ENCODE results near the gene TOM1L2. TPM values are rescaled to one million over a fixed set of nuclear protein-coding genes. Genes with fewer than 3 reads are reported as not detected.
"Not testable (repeated sequence)": the region's sequence is repeated elsewhere in the genome, so short reads cannot be mapped to it uniquely, and the experiment has no call there.

TOM1L2 gene
- total RNA-seq, 3 donors from 2014 or later, result 67.8 to 101 (median 87.7) TPM

DNA sequence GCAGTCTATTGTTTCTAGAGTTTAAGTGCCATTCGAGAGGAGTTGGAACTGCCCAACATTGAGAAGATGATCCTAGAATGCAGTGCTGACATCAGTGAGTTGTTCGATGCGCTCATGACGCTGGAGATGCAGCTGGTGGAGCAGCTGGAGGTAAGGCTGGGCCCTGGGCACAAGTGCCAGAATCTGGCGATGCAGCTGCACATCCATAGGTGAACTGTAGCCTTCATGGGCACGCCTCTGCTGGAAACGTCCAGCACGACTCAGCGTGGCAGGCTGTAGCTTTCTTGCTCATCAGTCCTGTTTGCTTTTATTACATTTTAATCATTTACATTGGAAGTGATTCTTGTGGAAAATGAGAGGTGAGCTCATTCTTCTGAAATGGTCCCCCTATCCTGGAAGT, 32.1 kb upstream of the TOM1L2 start:
- Histone ChIP-seq H3K4me3 (no peak overlapping the region), H3K4me1 (ENCODE audit: low read depth) (no peaks in the 10 kb centered on the region), H3K36me3 (ENCODE audit: low read depth) (no peaks in the 10 kb centered on the region), H3K9me3 (no peaks in the 10 kb centered on the region)
- ATAC-seq (no peak), DNase-seq (no peak)
- intact Hi-C loops (cut with DNase I, micrococcal nuclease), result no loop called here
- TF ChIP-seq, protein P1, sequence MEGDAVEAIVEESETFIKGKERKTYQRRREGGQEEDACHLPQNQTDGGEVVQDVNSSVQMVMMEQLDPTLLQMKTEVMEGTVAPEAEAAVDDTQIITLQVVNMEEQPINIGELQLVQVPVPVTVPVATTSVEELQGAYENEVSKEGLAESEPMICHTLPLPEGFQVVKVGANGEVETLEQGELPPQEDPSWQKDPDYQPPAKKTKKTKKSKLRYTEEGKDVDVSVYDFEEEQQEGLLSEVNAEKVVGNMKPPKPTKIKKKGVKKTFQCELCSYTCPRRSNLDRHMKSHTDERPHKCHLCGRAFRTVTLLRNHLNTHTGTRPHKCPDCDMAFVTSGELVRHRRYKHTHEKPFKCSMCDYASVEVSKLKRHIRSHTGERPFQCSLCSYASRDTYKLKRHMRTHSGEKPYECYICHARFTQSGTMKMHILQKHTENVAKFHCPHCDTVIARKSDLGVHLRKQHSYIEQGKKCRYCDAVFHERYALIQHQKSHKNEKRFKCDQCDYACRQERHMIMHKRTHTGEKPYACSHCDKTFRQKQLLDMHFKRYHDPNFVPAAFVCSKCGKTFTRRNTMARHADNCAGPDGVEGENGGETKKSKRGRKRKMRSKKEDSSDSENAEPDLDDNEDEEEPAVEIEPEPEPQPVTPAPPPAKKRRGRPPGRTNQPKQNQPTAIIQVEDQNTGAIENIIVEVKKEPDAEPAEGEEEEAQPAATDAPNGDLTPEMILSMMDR (IDR thresholded peaks at IDR 0.05), result no peak

DNA sequence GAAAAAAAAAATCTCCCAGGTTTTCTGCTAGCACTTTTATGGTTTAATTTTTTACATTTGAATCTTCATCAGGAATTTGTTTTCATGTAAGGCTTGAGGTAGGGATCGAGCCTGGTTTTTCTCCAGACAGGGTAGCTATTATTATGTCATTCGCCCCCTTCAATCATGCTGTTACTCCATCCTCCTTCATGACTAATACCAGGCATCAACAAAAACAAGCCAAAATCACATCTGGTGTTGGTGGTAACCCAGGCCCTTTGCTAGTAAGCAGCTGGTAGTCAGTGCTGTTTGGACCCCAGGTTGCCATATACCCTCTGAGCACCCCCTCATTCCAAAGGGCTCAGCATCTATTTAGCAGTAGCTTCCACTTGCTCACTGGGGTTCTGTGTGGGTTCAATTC, 30.0 kb upstream of the TOM1L2 start:
- no peaks in the 10 kb centered on the region for H3K36me3 ChIP-seq (ENCODE audit: low read depth)
- ATAC-seq (no peak), DNase-seq (no peak)
- TF ChIP-seq, protein P1 (IDR thresholded peaks at IDR 0.05), result no peak
- no peak overlapping the region for H3K4me3 ChIP-seq
- intact Hi-C loops (cut with DNase I, micrococcal nuclease), result no loop called here
- H3K4me1 ChIP-seq (ENCODE audit: low read depth), result no peaks in the 10 kb centered on the region
- H3K9me3 ChIP-seq, result no peaks in the 10 kb centered on the region

DNA sequence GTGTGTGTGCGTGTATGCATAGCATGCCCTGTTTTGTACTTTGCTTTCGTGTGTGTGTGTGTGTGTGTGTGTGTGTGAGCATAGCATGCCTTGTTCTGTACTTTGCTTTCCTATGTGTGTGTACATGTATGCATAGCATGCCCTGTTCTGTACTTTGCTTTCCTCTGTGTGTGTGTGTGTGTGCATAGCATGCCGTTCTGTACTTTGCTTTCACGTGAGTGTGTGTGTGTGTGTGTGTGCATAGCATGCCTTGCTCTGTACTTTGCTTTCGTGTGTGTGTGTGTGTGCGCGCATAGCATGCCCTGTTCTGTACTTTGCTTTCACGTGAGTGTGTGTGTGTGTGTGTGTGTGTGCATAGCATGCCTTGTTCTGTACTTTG, 27.8 kb upstream of the TOM1L2 start:
- no peaks in the 10 kb centered on the region for H3K36me3 ChIP-seq (ENCODE audit: low read depth)
- no peak overlapping the region for H3K4me3 ChIP-seq
- intact Hi-C loops (cut with DNase I, micrococcal nuclease), result no loop called here
- ATAC-seq (peak; percentile 14), DNase-seq (no peak)
- no peaks in the 10 kb centered on the region for H3K9me3 ChIP-seq
- H3K4me1 ChIP-seq (ENCODE audit: low read depth), result no peaks in the 10 kb centered on the region
- TF ChIP-seq, protein P1 (IDR thresholded peaks at IDR 0.05), result no peak

DNA sequence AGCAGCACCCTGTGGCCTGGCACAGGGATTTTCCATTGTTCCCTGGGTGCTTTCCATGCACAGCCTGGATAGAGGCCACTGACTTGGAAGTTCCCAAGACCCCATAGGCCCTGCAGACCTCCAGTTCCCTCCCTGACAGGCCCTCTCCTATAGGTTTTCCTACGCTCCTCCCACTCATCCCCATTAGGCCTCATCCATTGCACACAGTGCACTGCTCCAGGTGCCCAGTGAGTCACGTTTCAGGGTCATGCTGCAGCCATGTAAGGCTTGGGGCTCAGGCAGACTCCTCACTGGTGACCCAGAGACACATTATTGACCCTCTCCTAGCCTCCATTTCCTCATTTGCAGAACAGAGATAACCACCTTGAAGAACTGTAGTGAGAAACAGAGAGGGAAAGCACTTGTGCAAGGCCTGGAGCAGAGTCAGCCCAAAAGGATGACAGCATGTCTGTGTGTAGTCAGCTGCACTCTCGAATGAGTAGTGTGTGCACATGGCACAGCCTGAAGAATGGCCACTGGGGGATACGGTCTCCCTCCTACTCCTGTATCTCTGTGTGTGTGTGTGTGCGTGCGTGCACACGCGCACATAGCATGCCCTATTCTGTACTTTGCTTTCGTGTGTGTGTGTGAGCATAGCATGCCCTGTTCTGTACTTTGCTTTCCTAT, 27.3 kb upstream of the TOM1L2 start:
- H3K4me3 ChIP-seq, result no peak overlapping the region
- intact Hi-C loops (cut with DNase I, micrococcal nuclease), result no loop called here
- no peaks in the 10 kb centered on the region for H3K36me3 ChIP-seq (ENCODE audit: low read depth)
- no peak for DNase-seq
- ATAC-seq, result peak; percentile 13
- H3K4me1 ChIP-seq (ENCODE audit: low read depth), result no peaks in the 10 kb centered on the region
- TF ChIP-seq, protein P1 (IDR thresholded peaks at IDR 0.05), result no peak
- H3K9me3 ChIP-seq, result no peaks in the 10 kb centered on the region

DNA sequence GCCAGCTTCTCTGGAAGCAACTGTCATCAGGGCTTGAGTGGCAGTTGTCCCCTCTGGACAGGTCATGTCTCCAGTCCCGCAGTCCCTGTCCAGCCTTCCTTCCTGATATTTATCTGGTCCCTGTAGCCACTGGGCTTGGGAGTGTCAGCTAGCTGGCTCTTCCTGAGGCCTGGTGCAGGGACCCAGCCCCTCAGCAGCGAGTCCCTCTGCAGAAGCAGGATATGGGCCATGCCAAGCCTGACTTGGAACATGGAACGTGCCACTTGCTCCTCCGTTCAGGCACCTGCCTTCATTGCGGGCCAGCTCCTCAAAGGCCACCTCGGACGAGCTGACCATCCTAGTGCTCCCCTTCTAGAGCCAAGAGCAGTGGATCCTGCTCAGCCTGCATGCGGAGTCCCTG, 26.7 kb upstream of the TOM1L2 start:
- no peak for ATAC-seq
- H3K36me3 ChIP-seq (ENCODE audit: low read depth), result no peaks in the 10 kb centered on the region
- H3K9me3 ChIP-seq, result no peaks in the 10 kb centered on the region
- no peak for DNase-seq
- no peaks in the 10 kb centered on the region for H3K4me1 ChIP-seq (ENCODE audit: low read depth)
- no peak overlapping the region for H3K4me3 ChIP-seq
- intact Hi-C loops (cut with DNase I, micrococcal nuclease), result no loop called here
- TF ChIP-seq, protein P1 (IDR thresholded peaks at IDR 0.05), result no peak

DNA sequence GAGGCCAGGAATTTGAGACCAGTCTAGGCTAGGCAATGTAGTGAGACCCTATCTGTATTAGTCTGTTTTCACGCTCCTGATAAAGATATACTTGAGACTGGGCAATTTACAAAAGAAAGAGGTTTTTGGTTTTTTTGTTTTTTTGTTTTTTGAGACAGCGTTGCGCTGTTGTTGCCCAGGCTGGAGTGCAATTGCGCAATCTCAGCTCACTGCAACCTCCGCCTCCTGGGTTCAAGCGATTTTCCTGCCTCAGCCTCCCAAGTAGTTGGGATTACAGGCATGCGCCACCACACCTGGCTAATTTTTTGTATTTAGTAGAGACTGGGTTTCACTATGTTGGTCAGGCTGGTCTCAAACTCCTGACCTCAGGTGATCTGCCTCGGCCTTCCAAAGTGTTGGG, 23.7 kb upstream of the TOM1L2 start:
- H3K4me3 ChIP-seq; H3K9me3 ChIP-seq; H3K4me1 ChIP-seq (ENCODE audit: low read depth); DNase-seq; ATAC-seq; H3K36me3 ChIP-seq (ENCODE audit: low read depth); intact Hi-C loops (cut with DNase I, micrococcal nuclease): not testable (repeated sequence)

Data from mucosa of descending colon (tissue), 3 donors.